SU-DHL-6 (cell line): ENCODE results near the gene OR2T27.

Experiments used
- H2AFZ ChIP-seq: fragments of 200-600 bp; sonication (generic); 2 replicates; pipeline ENCODE4 v1.6.1; 2014; ENCODE audit warnings: low read depth, mild to moderate bottlenecking, moderate library complexity, mixed read lengths, antibody characterized with exemption, low read length; ENCODE audit not compliant: severe bottlenecking
- H3F3A ChIP-seq: fragments of 200-600 bp; shearing (Covaris generic); 2 replicates; pipeline ENCODE4 v1.6.0; 2016; ENCODE audit warnings: antibody characterized with exemption, mild to moderate bottlenecking; ENCODE audit not compliant: insufficient read depth
- H3K27ac ChIP-seq: fragments of 200-600 bp; sonication (generic); 2 replicates; pipeline ENCODE4 v1.5.1; 2016; ENCODE audit warnings: low read depth, mild to moderate bottlenecking, low read length, moderate library complexity, mixed read lengths
- H3K27me3 ChIP-seq: fragments of 200-600 bp; sonication (generic), shearing (Covaris generic); 2 replicates; pipeline ENCODE4 v1.6.0; 2014; ENCODE audit warnings: mild to moderate bottlenecking, low read length
- H3K36me3 ChIP-seq: fragments of 200-600 bp; sonication (generic); 2 replicates; pipeline ENCODE4 v1.6.1; 2014; ENCODE audit warnings: mild to moderate bottlenecking, low read length, mixed read lengths
- H3K4me2 ChIP-seq: fragments of 300-600, 200-600 bp; shearing (Covaris generic), sonication (generic); 2 replicates; pipeline ENCODE4 v1.6.0; 2014; ENCODE audit warnings: low read length, low read depth, mild to moderate bottlenecking; ENCODE audit not compliant: poor library complexity, severe bottlenecking
- H3K4me3 ChIP-seq: fragments of 200-600 bp; sonication (generic); 2 replicates; pipeline ENCODE4 v1.5.1; 2014; ENCODE audit warnings: antibody characterized with exemption, low read length, mild to moderate bottlenecking, mixed read lengths; ENCODE audit not compliant: insufficient read depth, poor library complexity, severe bottlenecking
- H3K79me2 ChIP-seq: fragments of 200-600 bp; sonication (generic); 2 replicates; pipeline ENCODE4 v1.6.1; 2014; ENCODE audit warnings: mild to moderate bottlenecking, low read length, moderate library complexity; ENCODE audit not compliant: insufficient read depth
- H3K9ac ChIP-seq: fragments of 200-600 bp; sonication (generic); 2 replicates; pipeline ENCODE4 v1.7.0; 2014; ENCODE audit warnings: mild to moderate bottlenecking, low read length
- H3K9me2 ChIP-seq: fragments of 200-600 bp; sonication (generic); replicated peaks from 2 replicates; pipeline ENCODE4 v1.6.1; 2014; ENCODE audit warnings: low read length; ENCODE audit not compliant: insufficient read depth
- H3K9me3 ChIP-seq: fragments of 200-600 bp; sonication (generic); 2 replicates; pipeline ENCODE4 v1.6.1; 2014; ENCODE audit warnings: low read length, mixed read lengths; ENCODE audit not compliant: insufficient read depth
- H4K20me1 ChIP-seq: fragments of 200-600 bp; sonication (generic); 2 replicates; pipeline ENCODE4 v1.6.1; 2014; ENCODE audit warnings: low read depth, mild to moderate bottlenecking, antibody characterized with exemption, low read length, moderate library complexity, mixed read lengths
- EZH2phosphoT487 ChIP-seq: fragments of 200-600 bp; sonication (generic), shearing (Covaris generic); conservative IDR thresholded peaks from 2 replicates; pipeline ENCODE4 v1.6.1; 2018; ENCODE audit warnings: mild to moderate bottlenecking, antibody characterized with exemption, low read length, moderate library complexity, mixed read lengths
- TF ChIP-seq, protein P1 (sequence below): fragments of 200-600 bp; sonication (generic); IDR thresholded peaks from one replicate; pipeline ENCODE4 v1.5.1; 2017; ENCODE audit warnings: antibody characterized with exemption, mild to moderate bottlenecking, low read length, moderate library complexity; ENCODE audit not compliant: insufficient read depth, poor library complexity, severe bottlenecking

Gene OR2T27

DNA sequence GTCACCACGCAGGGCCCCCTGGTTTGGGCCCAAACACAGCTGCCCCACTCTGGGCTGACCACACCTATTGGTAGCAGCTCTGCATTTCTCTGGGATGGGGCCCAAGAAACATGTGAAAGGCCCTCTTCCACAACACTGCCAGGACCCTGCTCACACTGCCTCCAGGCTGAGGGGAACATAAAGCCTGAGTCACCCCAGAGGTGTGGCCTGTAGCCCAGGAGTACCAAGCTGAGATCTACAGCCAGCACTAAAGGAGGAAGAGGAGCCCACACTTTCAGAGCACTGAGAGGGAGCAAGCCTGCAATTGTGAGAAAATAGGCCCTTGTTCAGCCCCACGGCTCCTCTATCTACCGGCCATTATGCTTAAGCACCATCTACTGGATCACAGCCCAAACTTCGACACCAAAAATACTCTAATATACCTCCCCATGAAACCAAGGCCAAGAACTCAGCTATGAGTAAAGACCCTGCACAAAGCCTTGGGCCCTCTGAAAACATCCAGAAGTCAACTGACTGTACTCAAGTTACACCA is 43.4 kb downstream of the OR2T27 start:
- Histone ChIP-seq H3K9me2 (no peaks in the 10 kb centered on the region), H3K27me3 (no peaks in the 10 kb centered on the region), H3K27ac (no peak overlapping the region), H4K20me1 (no peaks in the 10 kb centered on the region), H3K9ac (no peak overlapping the region), H3F3A (no peaks in the 10 kb centered on the region), H3K4me2 (no peak overlapping the region), H3K9me3 (no peaks in the 10 kb centered on the region), H2AFZ (no peak overlapping the region), H3K79me2 (no peaks in the 10 kb centered on the region), H3K4me3 (no peak overlapping the region), H3K36me3 (no peaks in the 10 kb centered on the region)
- TF ChIP-seq, protein P1, sequence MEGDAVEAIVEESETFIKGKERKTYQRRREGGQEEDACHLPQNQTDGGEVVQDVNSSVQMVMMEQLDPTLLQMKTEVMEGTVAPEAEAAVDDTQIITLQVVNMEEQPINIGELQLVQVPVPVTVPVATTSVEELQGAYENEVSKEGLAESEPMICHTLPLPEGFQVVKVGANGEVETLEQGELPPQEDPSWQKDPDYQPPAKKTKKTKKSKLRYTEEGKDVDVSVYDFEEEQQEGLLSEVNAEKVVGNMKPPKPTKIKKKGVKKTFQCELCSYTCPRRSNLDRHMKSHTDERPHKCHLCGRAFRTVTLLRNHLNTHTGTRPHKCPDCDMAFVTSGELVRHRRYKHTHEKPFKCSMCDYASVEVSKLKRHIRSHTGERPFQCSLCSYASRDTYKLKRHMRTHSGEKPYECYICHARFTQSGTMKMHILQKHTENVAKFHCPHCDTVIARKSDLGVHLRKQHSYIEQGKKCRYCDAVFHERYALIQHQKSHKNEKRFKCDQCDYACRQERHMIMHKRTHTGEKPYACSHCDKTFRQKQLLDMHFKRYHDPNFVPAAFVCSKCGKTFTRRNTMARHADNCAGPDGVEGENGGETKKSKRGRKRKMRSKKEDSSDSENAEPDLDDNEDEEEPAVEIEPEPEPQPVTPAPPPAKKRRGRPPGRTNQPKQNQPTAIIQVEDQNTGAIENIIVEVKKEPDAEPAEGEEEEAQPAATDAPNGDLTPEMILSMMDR: no peak
- TF ChIP-seq EZH2phosphoT487: no peak

- no peak overlapping the region for H3K9ac ChIP-seq
- H4K20me1 ChIP-seq: no peaks in the 10 kb centered on the region
- H3K27me3 ChIP-seq: no peaks in the 10 kb centered on the region
- no peaks in the 10 kb centered on the region for H3K9me3 ChIP-seq
- H3K4me3 ChIP-seq: no peak overlapping the region
- no peak overlapping the region for H3K4me2 ChIP-seq
- H3K36me3 ChIP-seq: no peaks in the 10 kb centered on the region
- H3K27ac ChIP-seq: no peak overlapping the region
- H3K9me2 ChIP-seq: no peaks in the 10 kb centered on the region
- no peaks in the 10 kb centered on the region for H3K79me2 ChIP-seq
- H3F3A ChIP-seq: no peaks in the 10 kb centered on the region
- TF ChIP-seq, protein P1: no peak
- no peak for TF ChIP-seq EZH2phosphoT487
- H2AFZ ChIP-seq: no peak overlapping the region
Observed at GRCh38 chr1:248610301-248610700, 45.0 kb downstream of the OR2T27 start.
